GM21381 (cell line): Measurements from ENCODE around the gene SPHK1.

Source experiments
- ATAC-seq: cut with Tn5 transposase; IDR thresholded peaks from one replicate; pipeline ENCODE4 v1.9.1; 2021; ENCODE audit warnings: mild to moderate bottlenecking, moderate library complexity; ENCODE audit not compliant: unreplicated experiment

SPHK1 gene

DNA sequence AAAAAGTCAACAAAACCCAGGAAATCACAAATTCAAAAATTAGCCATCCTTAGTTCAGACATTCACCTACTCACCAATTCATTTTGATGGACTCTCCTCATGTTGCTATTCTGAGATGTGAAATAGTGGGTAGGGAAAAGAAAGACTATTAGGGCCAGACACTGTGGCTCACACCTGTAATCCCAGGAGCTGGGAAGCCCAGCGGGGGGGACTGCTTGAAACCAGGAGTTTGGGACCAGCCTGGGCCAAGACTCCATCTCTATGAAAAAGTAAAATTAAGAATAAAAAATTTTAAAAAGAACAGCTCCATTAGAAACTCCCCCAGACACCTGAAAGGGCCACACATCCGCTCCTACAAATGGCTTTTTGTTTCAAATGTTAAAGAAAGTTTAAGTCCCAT lies 47.1 kb downstream of the SPHK1 start:
- ATAC-seq, result no peak

DNA sequence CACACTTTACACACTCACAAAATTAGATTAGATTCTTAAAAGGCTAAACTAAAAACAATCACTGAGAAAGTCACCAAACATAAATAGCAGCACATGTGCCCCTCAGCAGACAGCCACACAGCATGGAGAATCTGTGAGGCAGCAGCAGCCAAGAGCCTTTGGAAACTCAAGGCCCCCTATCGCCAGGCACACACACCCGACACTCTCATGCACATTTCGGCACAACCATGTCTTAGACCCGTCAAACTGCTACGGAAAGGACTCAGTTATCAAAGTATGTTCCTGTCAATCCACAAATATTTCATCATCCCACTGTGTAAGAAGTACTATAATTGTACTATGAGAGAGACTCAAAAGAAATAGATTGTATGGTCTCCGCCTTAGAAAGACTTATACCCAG lies 47.6 kb downstream of the SPHK1 start:
- ATAC-seq, result no peak

DNA sequence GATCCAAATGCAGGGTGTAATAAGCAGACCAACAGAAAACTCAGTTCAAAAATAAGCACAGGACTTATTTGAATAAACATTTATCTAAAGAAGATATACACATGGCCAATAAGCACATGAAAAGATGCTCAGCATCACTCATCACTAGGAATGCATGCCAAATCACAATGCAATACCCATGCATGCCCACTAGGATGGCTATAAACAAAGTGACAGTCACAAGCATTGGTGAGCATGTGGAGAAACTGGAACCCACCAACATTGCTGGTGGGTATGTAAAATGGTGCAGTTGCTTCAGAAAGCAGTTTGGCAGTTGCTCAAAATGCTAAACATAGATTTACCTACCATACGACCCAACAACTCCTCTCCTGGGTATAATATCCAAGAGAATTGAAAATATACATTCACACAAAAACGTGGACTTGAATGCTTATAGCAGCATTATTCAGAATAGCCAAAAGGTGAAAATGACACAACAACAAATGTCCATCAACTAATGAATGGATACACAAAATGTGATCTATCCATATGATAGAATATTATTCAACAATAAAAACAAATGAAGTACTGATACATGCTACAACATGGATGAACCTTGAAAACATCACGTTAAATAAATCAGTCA lies 48.4 kb downstream of the SPHK1 start:
- ATAC-seq, result no peak

DNA sequence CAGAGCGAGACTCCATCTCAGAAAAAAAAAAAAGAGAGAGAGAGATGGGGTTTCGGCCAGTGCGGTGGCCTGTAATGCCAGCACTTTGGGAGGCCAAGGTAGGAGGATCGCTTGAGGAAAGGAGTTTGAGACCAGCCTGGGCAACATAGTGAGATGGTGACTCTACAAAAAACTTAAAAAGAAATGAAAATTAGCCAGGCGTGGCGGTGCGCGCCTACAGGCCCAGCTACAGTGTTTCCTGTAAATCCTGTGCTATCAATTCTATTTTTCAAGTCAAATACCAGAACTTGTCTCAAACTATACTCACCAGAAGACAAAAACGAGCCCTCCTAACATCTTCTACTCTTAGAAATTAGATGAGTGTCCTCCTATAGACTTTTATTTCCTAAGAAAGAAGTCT lies 49.3 kb downstream of the SPHK1 start:
- ATAC-seq, result no peak

DNA sequence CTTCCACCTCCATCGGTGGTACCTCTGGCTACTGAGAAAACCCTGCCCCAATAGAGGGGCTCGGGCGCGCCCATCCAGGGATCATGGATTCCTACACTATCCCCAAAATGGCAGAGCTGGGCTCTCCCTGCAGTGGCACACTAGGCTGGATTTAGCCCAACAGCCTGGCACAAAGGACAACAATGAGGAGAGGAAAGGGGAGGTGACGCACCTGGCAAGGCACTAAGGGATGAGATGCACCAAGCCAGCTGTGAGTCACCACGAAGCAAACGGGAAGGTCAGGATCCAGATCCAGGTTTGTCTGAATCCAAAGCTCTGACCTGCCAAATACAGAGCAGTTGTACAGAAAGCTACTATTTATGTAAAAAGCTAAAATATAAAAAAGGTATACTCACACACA lies 50.5 kb downstream of the SPHK1 start:
- no peak for ATAC-seq

DNA sequence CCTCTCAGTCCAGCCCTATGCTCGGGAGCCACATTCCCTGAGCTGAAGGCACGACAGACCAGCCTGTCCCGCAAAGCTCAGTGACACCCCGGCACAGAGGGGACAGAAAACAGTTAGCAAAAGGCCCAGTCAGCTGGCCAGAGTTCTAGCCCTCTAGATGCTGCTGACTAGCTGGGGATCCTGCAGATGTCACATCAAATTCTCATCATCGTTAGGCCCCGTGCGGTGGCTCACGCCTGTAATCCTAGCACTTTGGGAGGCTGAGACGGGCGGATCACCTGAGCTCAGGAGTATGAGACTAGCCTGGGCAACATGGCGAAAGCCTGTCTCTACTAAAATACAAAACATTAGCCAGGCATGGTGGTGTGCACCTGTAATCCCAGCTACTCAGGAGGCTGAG lies 51.3 kb downstream of the SPHK1 start:
- no peak for ATAC-seq
